AG10803 (cell line): ENCODE measurements around the gene EIF2B1.

Experiments
- DNase-seq: peaks from one replicate; pipeline ENCODE4 v3.0.0; 2010; ENCODE audit warnings: low read depth
- H3K4me3 ChIP-seq: 2 replicates; pipeline ENCODE4 v1.5.1; 2011; ENCODE audit warnings: mild to moderate bottlenecking, low read length, control low read depth
- CTCF ChIP-seq: conservative IDR thresholded peaks from 2 replicates; pipeline ENCODE4 v1.5.1; 2011; ENCODE audit warnings: mild to moderate bottlenecking, low read length, control low read depth, inconsistent platforms

The EIF2B1 gene

GRCh38 chr12:123571343-123571813 lies 62.1 kb downstream of the EIF2B1 start:
- no peak for TF ChIP-seq CTCF
- peak; percentile 91 for DNase-seq
- H3K4me3 ChIP-seq = no peak overlapping the region
